Thyroid gland (tissue), 4 donors: Measurements from ENCODE around the gene GRM1.

ENCODE experiments used
- POLR2A ChIP-seq, 2 donors: fragments of 450-650 bp; IDR thresholded peaks; one replicate each; pipeline ENCODE4 v1.6.1; 2017; ENCODE audit warnings: antibody characterized with exemption in 2 of 2, mild to moderate bottlenecking in 2 of 2, moderate library complexity in 1 of 2
- TF ChIP-seq, protein P1 (sequence below), 6 experiments: fragments of 200-600 bp in 3 of 6; fragments of 450-650 bp in 3 of 6; sonication (generic) in 3 of 6; IDR thresholded peaks; one replicate each; pipeline ENCODE4 v1.5.1; 2016 to 2019; ENCODE audit warnings: antibody characterized with exemption in 6 of 6, mild to moderate bottlenecking in 2 of 6, inconsistent platforms in 1 of 6, moderate library complexity in 1 of 6

DNA sequence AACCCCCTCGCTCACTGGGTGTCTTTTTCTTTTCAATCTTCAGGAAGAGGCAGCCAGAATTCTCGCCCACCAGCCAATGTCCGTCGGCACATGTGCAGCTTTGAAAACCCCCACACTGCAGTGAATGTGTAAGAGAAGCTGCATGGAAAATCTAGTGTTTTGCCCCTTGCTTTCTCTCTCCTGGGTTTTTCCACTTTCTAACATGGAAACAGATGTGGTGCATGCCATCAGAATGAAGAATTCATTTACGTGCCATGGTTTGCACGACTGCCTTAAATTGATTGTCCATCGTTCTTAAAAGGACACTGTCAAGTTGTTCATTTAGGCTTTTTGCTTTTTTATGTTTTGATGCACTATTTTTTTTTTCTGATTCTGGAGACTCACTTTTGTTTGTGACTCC is 397.7 kb downstream of the GRM1 start:
- TF ChIP-seq, protein P1, sequence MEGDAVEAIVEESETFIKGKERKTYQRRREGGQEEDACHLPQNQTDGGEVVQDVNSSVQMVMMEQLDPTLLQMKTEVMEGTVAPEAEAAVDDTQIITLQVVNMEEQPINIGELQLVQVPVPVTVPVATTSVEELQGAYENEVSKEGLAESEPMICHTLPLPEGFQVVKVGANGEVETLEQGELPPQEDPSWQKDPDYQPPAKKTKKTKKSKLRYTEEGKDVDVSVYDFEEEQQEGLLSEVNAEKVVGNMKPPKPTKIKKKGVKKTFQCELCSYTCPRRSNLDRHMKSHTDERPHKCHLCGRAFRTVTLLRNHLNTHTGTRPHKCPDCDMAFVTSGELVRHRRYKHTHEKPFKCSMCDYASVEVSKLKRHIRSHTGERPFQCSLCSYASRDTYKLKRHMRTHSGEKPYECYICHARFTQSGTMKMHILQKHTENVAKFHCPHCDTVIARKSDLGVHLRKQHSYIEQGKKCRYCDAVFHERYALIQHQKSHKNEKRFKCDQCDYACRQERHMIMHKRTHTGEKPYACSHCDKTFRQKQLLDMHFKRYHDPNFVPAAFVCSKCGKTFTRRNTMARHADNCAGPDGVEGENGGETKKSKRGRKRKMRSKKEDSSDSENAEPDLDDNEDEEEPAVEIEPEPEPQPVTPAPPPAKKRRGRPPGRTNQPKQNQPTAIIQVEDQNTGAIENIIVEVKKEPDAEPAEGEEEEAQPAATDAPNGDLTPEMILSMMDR (IDR thresholded peaks at IDR 0.05): no peak
- no peak for TF ChIP-seq POLR2A (IDR thresholded peaks at IDR 0.05)
